ENCODE data around the gene IDH3B. TPM values are rescaled to one million over a fixed set of nuclear protein-coding genes. Genes with fewer than 3 reads are reported as not detected.

IDH3B gene
- polyA plus RNA-seq, 1 experiment: 113 TPM

- ChIA-PET CTCF (interaction anchor here (1.2 kb wide), 1 partner anchor 136 kb away, joined by 4 read pairs; no protein-coding TSS in a partner anchor), POLR2A (no interaction called here)
- H3K9me3 ChIP-seq (ENCODE audit: control insufficient read depth, insufficient read depth, low read length): no peaks in the 10 kb centered on the region
- H3K4me3 ChIP-seq (ENCODE audit: low read depth, low read length): no peak overlapping the region
- DNase-seq (ENCODE audit: low read depth, low spot score): no peak
- TF ChIP-seq, protein P1, sequence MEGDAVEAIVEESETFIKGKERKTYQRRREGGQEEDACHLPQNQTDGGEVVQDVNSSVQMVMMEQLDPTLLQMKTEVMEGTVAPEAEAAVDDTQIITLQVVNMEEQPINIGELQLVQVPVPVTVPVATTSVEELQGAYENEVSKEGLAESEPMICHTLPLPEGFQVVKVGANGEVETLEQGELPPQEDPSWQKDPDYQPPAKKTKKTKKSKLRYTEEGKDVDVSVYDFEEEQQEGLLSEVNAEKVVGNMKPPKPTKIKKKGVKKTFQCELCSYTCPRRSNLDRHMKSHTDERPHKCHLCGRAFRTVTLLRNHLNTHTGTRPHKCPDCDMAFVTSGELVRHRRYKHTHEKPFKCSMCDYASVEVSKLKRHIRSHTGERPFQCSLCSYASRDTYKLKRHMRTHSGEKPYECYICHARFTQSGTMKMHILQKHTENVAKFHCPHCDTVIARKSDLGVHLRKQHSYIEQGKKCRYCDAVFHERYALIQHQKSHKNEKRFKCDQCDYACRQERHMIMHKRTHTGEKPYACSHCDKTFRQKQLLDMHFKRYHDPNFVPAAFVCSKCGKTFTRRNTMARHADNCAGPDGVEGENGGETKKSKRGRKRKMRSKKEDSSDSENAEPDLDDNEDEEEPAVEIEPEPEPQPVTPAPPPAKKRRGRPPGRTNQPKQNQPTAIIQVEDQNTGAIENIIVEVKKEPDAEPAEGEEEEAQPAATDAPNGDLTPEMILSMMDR (IDR thresholded peaks at IDR 0.05; ENCODE audit: low read depth, low read length): no peak
- H3K27me3 ChIP-seq (ENCODE audit: control insufficient read depth, insufficient read depth, low read length): no peaks in the 10 kb centered on the region
- no peak overlapping the region for H3K27ac ChIP-seq (ENCODE audit: low read depth, low read length)
Measured at GRCh38 chr20:2657674-2658073, 6.3 kb downstream of the IDH3B start.

- POLR2A ChIA-PET: no interaction called here
- CTCF ChIA-PET: interaction anchor here (1.2 kb wide), 1 partner anchor 135 kb away, joined by 4 read pairs; no protein-coding TSS in a partner anchor
Measured at GRCh38 chr20:2657241-2657640, 6.8 kb downstream of the IDH3B start.

DNA sequence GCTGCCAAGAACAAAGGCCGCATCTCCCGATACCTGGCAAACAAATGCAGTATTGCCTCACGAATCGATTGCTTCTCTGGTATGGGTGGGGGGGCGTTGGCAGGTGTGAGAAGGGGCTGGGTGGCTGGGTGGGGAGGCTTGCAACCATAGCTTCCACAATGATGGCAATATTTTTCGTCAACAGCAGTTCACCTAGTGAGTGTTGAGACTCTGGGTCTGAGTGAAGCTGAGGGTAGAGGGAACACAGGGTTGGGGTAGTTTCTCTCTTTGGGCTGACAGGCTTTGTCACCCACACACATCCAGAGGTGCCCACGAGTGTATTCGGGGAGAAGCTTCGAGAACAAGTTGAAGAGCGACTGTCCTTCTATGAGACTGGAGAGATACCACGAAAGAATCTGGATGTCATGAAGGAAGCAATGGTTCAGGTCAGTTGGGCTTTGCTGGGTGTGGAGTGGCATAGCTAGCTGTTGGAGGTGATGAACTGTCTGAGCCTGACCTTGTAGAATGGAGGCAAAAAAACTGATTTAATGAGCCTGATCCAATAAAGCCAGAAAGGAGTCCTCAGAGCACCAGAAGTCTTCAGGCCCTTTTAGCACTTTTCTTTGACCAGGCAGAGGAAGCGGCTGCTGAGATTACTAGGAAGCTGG, 7.4 kb downstream of the IDH3B start:
- TF ChIP-seq, protein P1 (IDR thresholded peaks at IDR 0.05; ENCODE audit: low read depth, low read length): no peak
- no peak overlapping the region for H3K4me3 ChIP-seq (ENCODE audit: low read depth, low read length)
- no peak overlapping the region for H3K27ac ChIP-seq (ENCODE audit: low read depth, low read length)
- no peaks in the 10 kb centered on the region for H3K9me3 ChIP-seq (ENCODE audit: control insufficient read depth, insufficient read depth, low read length)
- H3K27me3 ChIP-seq (ENCODE audit: control insufficient read depth, insufficient read depth, low read length): no peaks in the 10 kb centered on the region
- ChIA-PET CTCF (interaction anchor here (1.2 kb wide), 1 partner anchor 135 kb away, joined by 4 read pairs; no protein-coding TSS in a partner anchor), POLR2A (no interaction called here)
- DNase-seq (ENCODE audit: low read depth, low spot score): no peak

More at GRCh38 chr20:2657241-2657640, 6.8 kb downstream of the IDH3B start:
- TF ChIP-seq, protein P1 (IDR thresholded peaks at IDR 0.05; ENCODE audit: low read depth, low read length): no peak
- Histone ChIP-seq H3K27ac (ENCODE audit: low read depth, low read length) (no peak overlapping the region), H3K4me3 (ENCODE audit: low read depth, low read length) (no peak overlapping the region), H3K9me3 (ENCODE audit: control insufficient read depth, insufficient read depth, low read length) (no peaks in the 10 kb centered on the region), H3K27me3 (ENCODE audit: control insufficient read depth, insufficient read depth, low read length) (no peaks in the 10 kb centered on the region)
- no peak for DNase-seq (ENCODE audit: low read depth, low spot score)

DNA sequence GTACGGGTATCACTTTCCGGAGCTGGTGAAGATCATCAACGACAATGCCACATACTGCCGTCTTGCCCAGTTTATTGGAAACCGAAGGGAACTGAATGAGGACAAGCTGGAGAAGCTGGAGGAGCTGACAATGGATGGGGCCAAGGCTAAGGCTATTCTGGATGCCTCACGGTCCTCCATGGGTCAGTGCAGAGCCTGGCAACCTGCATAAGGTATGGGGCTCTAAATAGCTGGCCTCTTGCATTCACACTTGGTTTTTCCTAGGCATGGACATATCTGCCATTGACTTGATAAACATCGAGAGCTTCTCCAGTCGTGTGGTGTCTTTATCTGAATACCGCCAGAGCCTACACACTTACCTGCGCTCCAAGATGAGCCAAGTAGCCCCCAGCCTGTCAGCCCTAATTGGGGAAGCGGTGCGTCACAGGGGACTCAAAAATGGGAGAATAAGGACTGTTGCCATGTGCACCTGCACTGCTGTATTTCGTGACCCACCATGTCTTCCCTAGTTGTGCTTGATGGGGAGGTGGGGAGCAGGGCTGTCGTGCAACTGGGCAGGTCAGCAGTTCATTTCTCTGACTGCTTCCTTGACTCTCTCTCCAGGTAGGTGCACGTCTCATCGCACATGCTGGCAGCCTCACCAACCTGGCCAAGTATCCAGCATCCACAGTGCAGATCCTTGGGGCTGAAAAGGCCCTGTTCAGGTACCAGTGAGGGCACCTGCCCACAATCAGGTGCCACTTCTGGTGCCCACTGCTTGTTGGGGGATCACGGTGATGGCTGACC, 8.5 kb downstream of the IDH3B start:
- Histone ChIP-seq H3K27me3 (ENCODE audit: control insufficient read depth, insufficient read depth, low read length) (no peaks in the 10 kb centered on the region), H3K9me3 (ENCODE audit: control insufficient read depth, insufficient read depth, low read length) (no peaks in the 10 kb centered on the region), H3K27ac (ENCODE audit: low read depth, low read length) (no peak overlapping the region), H3K4me3 (ENCODE audit: low read depth, low read length) (no peak overlapping the region)
- ChIA-PET CTCF (interaction anchor here (0.6 kb wide), 2 partner anchors 58 to 134 kb away, joined by 3 to 4 read pairs; no protein-coding TSS in a partner anchor), POLR2A (no interaction called here)
- TF ChIP-seq, protein P1 (IDR thresholded peaks at IDR 0.05; ENCODE audit: low read depth, low read length): no peak
- no peak for DNase-seq (ENCODE audit: low read depth, low spot score)

DNA sequence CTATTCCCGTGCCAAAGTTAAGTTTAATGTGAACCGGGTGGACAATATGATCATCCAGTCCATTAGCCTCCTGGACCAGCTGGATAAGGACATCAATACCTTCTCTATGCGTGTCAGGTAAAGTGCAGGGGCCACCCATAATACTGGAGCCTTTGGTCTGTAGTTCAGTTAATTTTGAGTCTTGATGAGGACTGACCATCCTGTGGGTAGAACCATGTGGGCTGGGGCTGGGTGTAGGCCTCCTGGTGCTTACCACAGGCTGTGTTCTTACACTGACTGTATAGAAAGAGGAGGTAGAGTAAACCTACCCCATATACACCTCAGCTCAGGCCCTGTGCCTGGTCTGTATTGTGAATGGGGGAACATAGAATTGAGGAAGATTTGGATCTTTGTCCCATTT, 9.2 kb downstream of the IDH3B start:
- Histone ChIP-seq H3K4me3 (ENCODE audit: low read depth, low read length) (no peak overlapping the region), H3K27me3 (ENCODE audit: control insufficient read depth, insufficient read depth, low read length) (no peaks in the 10 kb centered on the region), H3K9me3 (ENCODE audit: control insufficient read depth, insufficient read depth, low read length) (no peaks in the 10 kb centered on the region), H3K27ac (ENCODE audit: low read depth, low read length) (no peak overlapping the region)
- DNase-seq (ENCODE audit: low read depth, low spot score): no peak
- POLR2A ChIA-PET: no interaction called here
- CTCF ChIA-PET: no interaction called here
- TF ChIP-seq, protein P1 (IDR thresholded peaks at IDR 0.05; ENCODE audit: low read depth, low read length): no peak
